Cerebellar cortex (tissue), 1 donor: Measurements from ENCODE around the gene MAPK4.

ENCODE experiments used
- DNase-seq: peaks from one replicate; pipeline ENCODE4 v3.0.0-alpha.2; 2015; ENCODE audit warnings: low spot score

The MAPK4 gene

DNA sequence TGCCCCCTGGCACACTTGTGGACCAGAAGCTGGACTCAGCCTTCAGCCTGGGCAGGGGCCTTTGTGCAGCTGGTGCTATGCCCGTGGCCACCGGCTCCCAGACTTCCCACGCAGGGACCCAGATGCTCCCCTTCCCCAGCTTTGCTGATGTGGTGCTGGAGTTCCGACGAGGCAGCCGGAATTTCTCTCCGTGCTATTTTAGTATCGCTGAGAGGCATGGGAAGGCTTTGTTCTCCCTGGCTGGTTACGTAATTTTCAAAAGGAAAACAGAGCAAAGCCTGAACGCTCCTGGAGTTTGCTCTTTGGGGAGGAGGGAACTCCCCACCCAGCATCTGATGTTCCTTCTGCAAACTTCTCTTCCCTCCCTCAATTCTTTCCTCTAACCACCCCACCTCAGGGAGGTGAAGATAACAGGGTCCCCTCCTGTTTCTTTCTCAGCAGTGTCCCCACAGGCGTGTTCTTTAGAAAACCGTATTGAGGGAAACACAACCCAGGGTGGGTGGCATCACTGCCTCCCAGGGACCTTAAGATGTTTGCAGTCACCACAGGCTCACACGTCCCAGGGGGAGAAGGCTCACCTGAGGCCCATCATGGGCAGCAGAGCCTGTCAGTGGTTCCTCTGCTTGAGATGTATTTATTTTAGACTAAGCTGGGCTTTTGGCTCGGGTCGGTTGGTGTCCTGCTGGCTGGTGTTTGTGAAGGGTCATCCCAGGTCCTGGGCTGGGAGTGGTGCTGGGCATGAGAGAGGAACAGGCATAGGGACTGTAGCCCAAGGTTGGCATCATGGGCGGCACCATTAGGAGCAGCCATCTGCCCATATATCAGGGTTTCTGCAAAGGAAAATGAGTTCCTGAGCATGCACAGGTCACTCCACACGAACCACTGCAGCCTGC lies 95.0 kb downstream of the MAPK4 start:
- peak; percentile 98 for DNase-seq

DNA sequence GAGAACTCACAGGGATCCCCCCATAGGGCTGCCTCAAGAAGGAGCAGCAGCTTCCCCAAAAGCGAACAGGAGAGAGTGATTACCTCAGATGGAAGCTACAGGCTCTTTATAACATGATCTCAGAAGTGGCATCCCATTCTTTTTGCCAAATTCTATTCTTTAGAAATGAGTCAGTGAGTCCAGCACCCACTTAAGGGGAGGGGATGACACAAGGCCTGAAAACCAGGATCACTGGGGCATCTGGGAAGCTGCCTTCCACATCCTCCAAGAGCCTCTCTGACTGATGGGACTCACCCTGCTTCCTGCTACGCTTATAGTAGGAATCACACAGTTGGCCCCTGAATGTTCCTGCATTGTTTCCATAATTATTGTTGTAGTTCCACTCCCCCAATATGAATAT lies 96.5 kb downstream of the MAPK4 start:
- no peak for DNase-seq

DNA sequence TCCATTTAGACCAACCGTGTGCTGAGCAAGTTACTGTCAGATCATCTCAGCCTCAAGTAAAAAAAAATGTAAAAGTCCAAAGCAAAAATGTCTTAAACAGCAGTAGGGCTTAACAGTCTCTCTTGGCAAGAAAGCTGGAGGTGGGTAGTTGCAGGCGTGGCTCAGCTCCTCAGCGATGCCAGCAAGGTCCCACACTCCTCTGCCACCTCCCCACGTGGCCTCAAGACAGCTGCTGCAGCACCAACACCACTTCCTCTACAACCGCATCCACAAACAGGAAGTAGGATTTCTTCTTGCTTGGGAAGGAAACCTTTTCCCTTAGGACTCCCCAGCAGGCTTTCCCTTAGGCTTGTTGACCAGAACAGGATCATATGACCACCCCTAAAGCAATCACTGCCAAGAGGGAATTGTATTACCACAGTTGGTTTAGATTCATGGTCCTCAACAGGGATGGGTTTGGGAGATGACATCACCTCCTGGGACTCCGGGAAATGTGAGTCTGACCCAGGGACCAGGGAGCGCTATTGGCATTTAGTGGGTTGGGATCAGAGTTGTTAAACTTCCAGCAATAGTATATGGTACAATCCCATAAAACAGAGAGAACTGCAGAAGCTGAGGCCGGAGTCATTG lies 97.1 kb downstream of the MAPK4 start:
- no peak for DNase-seq

DNA sequence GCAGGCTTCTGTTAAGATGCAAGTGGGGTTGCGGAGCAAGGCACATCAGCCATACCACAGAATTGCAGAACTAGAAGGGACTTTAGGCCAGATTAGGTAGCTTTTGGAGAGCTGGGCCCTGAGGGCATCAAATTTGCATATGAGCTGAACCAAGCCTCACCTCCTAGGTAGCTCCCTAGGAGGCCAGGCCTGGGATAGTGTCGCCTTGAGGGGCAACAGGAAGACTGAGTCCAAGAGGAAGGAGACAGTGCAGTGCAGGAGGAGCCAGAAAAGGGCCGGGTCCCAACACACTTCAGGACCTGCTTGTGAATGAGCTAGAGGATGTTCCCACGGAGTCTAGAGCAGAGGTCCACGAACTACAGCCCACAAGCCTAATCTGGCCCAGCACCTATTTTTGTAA lies 98.7 kb downstream of the MAPK4 start:
- DNase-seq = no peak

DNA sequence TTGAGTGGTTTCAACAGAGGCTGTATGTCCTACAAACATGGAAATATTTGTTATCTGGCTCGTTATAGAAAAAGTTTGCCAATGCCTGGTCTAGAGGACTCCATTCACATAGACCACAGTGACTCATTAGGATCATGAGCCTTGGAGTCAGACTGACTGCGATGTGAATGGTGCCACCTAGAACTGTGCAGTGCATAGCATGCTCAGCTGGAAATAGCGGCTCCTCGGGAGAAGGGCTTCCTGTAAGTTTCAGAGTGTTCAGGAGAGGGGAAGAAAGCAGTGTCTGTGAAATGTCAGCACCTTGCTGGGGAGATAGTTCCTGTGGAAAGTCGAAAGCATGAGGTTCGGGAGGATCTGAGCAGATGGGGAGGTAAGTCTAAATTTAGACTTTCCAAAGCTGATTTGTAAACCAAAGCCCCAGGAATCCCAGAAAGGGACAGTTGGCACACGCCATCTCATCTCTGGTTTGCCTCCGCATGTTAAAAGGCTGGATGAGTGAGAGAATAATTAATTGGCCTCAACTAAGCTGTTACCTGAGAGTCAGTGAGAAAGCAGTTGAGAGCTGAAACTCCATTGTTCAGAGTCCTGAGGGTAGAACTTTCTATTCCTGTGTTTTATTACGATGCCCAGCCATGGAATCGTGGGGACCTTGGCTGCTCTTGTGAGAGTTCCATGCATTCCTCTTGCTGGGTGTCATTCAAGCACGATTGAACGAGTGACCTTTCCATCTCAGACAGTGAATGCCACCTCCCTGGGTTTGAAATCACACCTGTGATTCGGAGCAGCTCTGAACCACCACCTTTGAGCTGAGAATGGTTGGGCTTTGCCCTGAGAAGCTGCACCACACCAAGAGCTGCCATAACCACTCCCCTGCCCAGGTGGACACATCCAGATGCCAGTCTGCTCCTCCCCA lies 99.5 kb downstream of the MAPK4 start:
- peak; percentile 93 for DNase-seq

DNA sequence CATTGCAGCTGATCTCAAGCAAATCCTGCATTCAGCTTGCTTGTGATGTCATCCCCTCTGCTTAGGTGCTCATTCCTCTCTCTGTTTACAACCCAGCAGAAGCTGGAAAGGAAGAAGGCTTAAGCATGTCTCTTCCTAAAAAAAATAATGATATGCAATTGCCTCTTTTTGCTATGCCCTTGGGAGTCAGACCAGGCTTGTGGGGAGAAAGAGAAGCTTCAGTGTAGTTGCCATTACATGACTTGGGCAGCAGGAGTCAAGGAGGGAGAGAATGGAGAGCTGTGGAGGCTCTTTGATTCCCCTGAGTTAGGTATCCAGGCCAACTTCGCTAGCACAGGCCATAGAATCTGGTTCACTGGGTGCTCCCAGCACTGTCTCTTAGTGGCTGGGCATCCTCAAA lies 101.1 kb downstream of the MAPK4 start:
- no peak for DNase-seq

DNA sequence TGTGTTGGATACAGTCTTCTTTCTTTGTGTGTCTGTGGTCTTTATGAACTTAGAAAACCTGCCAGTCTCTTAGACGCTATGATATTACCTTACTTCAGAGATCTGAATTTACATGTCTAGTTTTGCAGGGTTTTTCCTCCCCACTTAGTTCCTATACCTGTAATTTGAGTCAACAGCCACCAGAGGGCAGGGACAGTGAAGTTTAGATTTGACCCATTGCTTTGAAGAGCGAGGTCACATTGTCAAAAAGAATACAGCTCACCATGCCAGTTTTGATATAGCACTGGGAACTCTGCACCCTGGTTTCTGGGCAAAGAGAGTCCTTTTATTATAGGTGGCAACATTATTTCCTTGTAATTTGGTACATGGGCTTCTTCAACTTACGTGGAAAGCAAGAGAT lies 102.3 kb downstream of the MAPK4 start:
- DNase-seq = no peak

DNA sequence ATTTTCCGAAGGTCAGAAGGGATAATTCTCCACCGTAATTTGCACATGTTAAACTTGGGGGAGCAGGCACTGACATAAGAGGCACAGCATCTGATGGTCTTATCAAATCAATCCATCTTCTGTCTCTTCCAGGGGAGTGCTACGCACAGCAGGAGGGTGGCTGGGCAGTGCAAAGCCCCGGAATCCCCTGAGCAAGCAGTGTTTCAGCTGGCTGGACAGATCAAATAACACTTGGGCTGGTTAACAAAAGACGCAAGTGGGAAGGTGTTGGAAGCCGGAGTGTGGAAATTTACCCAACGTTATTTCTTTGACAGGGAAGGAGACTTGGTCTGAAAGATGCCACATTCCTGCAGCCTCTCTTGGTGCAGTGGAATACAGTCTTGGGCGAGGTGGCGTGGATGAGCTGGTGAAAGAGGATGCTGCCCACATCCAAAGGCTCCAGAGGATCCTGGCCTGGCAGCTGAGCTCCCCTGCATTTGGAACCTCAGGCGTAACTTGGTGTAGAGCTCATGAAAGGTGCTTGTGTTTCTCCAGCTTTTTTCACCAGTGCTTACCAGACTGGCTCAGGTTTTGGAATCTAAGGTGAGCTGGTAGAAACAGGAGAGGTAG lies 103.0 kb downstream of the MAPK4 start:
- no peak for DNase-seq

DNA sequence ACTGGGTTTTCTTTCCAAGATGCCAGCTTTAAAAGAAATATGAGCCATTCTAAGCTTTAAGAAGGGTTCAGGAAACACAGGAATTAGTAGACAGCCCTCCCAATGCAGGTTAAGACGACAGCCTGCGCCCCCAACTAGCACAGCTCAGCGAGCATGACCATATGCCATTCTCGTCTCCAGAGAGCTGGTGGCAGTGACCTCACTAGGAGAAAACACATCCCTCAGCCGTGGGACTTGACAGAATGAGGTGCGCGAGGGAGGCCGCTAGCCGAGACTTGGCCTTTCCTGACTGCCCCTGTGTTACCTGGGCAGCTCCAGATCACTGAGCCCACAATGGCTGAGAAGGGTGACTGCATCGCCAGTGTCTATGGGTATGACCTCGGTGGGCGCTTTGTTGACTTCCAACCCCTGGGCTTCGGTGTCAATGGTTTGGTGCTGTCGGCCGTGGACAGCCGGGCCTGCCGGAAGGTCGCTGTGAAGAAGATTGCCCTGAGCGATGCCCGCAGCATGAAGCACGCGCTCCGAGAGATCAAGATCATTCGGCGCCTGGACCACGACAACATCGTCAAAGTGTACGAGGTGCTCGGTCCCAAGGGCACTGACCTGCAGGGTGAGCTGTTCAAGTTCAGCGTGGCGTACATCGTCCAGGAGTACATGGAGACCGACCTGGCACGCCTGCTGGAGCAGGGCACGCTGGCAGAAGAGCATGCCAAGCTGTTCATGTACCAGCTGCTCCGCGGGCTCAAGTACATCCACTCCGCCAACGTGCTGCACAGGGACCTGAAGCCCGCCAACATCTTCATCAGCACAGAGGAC lies 103.9 kb downstream of the MAPK4 start:
- DNase-seq = peak; percentile 85

DNA sequence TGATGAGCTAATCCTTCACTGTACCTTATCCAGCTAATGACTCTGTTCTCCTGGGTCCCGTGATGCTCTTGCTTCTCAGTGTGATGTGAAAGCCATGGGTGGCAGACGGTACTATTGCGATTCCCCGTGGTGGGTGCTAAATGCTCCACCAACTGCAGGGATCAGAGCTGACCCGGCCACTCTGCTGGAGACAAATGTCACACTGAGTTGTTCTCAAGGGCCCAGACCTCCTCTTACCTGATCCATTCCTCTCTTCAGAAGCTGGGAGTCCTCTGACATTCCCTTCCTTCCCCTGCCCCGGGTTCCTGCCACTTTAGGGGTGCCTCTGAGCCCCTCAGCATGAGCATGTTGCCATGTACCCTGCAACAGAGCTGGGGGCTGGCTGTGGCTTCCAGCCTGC lies 105.1 kb downstream of the MAPK4 start:
- DNase-seq = no peak

DNA sequence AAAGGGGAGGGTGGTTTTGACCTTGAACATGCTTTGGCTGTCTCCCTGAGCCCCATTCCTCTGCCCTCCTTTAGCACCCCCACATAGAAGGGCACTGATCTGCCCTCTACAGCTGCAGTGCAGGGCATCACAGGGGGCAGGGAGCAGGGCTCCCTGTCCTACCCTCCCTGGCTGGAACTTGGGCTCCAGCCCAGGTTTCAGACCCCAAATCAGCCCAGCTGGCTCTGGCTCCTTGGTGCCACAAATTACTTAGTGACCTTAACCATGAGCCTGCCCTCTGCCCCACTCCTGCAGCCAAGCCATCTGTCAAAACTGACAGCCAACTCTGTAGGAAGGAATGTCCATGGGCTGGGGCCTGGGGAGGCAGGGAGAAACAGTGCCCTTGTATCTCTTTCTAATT lies 105.6 kb downstream of the MAPK4 start:
- DNase-seq = peak; percentile 73

DNA sequence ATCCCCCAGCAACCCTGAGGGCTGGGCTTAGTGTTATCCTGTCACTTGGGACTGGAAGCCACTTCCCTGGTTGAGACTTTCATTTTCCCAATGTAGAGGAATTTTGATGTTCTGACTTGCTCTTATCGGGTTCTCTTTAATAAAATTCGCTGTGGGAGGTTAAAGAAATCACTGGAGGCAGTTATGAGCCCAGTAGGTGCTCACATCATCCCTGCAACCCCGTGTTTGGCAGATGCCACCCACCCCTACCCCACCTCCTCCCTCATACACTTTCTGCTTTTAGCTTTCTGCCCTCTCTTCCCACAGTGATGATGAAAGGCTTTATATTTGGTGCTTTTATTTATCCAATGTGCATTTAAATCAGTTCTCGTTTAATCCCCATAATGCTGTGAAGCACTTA lies 106.6 kb downstream of the MAPK4 start:
- no peak for DNase-seq

DNA sequence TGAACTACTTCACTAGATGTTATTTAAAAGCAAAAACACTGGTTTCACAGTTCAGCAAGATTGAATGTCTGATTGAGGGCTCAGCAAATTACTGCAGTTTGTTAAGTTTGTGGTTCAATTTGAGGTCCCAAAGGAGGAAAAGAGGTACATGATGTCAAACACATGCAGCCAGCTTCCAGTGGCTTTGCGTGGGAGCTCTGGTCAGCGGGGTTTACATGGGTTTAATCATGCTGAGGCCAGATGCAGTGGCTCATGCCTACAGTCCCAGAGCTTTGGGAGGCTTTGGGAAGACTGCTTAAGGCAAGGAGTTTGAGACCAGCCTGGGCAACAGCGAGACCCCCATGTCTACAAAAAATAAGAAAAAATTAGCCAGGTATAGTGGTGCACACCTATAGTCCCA lies 111.5 kb downstream of the MAPK4 start:
- no peak for DNase-seq

DNA sequence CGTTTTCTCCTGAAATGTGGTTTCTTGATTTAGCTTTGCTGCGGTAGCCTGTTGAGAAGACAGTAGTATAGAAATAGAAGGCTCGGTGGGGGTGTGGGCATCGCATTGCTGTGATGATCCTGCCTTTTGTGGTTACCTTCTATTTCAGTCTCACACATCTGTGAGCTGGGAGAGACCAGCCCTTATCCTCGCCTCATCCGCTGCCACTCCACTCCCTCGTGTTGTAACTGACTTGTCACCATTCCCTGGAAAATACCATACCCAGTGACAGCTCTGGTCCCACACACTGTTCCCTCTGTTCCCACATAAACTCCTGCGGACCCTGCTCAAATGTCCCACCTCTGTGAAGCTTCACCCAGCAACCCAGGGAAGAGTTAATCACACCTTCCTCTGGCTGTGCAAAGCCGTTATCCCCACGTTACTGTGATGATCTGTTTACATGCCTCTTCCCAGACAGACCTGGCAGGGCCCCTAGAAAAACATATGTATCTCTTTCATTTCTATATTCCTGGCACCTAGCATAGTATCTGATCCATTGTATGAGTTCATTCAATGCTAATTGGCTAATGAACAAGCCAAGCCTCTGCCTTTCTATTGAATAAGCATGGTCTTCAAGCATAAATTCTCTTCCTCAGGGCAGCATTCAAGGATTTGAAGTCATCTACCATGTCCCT lies 114.6 kb downstream of the MAPK4 start:
- DNase-seq = no peak

DNA sequence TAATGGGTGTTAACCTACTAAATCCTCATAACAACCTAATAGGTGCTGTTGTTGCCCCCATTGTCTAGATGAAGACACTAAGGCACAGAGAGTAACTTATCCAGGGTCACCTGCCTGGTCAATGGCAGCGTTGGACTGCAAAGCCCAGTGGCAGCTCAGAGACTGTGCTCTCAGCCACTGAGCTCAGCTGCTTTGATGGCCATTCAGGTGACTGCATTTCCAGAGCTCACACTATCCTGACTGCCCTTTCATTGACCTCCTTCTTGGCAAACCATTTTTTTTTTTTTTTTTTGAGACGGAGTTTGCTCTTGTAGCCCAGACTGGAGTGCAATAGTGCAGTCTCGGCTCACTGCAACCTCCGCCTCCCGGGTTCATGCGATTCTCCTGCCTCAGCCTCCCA lies 115.2 kb downstream of the MAPK4 start:
- DNase-seq = no peak

DNA sequence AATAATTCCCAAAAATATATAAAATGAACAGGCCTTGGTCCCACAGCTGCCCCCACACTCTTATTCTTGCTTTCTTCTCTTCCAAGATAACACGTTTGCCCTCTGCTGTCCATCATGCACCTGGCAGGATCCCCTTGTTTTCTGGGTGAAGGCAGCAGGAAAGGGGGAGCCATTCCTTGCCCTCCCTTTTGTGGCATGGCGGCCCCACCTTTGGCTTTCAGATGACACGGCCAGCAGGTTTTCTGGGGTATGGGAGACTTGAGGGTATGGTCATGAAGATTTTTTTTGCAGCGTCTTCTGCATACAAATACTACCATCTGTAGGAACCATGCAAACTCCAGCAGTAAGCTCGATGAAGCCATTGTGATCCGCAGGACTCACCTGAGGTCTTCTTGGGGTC lies 118.8 kb downstream of the MAPK4 start:
- no peak for DNase-seq

DNA sequence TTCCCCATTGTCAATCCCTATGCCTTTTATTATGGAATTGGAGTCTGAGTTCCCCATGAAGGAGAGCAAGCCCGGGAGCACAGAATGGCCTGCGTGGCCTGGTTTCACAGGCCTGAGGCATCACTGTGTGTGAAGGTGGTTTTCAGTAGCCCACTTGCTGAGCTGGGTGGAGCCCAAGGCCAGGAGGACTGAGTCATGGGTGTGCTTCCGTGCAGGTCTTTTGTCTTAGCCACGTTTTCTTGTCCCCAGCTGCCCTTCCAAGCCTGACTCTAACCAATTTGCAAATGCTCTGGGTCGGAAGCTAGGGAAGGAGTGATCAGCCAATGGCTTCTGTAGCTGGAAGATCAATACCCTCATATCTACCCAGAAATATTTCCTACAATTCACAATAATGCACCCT lies 119.2 kb downstream of the MAPK4 start:
- no peak for DNase-seq

DNA sequence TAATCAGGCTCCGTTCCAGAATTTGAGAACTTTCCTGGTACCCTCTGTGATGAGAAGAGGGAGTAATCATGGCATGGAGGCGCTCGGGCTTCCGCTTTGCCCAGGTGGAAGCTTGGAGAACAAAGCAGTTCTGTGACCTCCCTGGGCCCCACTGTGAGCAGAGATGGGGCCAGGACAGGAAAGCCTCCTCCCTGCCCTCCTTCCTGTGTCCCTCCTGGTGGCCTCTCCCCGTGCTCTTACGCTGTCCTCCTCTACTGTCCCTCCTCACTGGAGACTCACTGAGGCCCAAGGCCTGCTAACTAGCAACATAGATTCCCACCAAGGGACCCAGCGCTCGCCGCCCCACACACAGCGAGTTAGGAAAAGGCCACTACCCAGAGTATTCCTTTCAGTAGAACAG lies 119.8 kb downstream of the MAPK4 start:
- DNase-seq = no peak

DNA sequence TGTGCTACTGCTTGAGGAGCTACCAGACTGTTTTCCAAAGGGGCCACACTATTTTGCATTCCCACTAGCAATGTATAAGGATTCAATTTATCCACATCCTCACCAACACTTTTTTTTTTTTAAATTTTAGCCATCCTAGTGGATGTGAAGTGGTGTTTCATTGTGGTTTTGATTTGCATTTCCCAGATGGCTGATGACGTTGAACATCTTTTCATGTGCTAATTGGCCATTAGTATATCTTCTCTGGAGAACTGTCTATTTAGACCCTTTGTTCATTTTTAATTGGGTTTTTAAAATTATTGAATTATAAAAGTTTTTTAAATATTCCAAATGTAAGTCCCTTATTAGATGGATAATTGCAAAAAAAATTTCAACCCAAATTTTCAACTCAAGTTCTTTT lies 121.1 kb downstream of the MAPK4 start:
- no peak for DNase-seq

DNA sequence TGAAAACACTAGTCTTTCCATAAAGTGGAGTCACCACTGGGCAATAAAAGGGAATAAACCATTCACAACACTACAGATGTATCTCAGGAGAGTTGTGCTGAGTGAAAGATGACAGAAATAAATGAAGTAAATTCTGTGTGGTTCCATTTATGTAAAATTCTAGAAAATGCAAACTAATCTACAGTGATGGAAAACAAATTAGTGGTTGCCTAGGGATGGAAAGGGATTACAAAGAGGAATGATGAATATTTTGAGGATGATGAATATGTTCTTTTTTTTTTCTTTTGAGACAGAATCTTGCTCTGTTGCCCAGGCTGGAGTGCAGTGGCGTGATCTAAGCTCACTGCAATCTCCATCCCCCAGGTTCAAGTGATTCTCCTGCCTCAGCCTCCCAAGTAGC lies 123.0 kb downstream of the MAPK4 start:
- no peak for DNase-seq

DNA sequence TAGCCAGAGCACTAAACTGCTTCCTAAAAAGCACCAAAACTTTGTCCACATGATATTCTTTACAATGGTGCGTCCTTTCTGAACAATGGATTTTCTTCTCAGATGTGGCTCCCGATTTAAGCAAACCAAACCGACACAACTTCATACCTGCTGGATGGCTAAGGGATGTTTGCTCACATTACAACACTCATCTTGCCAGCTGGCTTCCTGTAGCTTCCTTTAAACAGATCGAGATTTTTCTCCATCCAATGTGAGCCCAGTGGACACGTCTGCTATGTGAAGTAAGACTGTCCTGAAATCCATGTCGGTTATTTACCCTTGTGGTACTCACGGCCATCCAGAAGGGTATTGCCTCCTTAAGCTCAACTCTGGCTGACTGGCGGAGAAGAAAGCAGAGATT lies 126.5 kb downstream of the MAPK4 start:
- DNase-seq = peak; percentile 29
